DMS153 (cell line): ENCODE data around the gene ANKLE2.
"Not testable (repeated sequence)": the region's sequence is repeated elsewhere in the genome, so short reads cannot be mapped to it uniquely, and the experiment has no call there.

Source experiments
- DNase-seq: peaks from one replicate; lab custom pipeline; 2025; lab: John Stamatoyannopoulos, UW

The ANKLE2 gene

GRCh38 chr12:132719141-132719953, 42.3 kb downstream of the ANKLE2 start:
- DNase-seq: no peak

- no peak for DNase-seq
Measured at GRCh38 chr12:132718644-132719043, 43.0 kb downstream of the ANKLE2 start.

GRCh38 chr12:132717531-132718387, 43.9 kb downstream of the ANKLE2 start:
- no peak for DNase-seq

GRCh38 chr12:132717011-132717410, 44.6 kb downstream of the ANKLE2 start:
- no peak for DNase-seq

DNA sequence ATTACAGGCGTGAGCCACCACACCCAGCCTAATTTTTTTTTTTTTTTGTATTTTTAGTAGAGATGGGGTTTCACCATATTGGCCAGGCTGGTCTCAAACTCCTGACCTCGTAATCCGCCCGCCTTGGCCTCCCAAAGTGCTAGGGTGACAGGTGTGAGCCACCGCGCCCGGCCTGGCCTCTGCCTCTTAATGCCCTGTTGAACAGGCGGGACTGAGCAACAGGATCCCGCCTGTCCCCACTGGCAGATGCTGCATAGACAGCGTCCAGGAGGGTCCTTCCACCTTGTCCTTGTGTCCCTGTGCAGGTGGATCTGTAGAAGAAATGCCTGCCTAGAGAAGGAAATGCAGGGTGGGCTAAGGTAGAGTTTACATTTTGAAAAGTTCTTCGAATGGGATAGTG, 45.3 kb downstream of the ANKLE2 start:
- no peak for DNase-seq

GRCh38 chr12:132715874-132716273, 45.8 kb downstream of the ANKLE2 start:
- no peak for DNase-seq

- DNase-seq: no peak
Measured at GRCh38 chr12:132713123-132713522, 48.5 kb downstream of the ANKLE2 start.

DNA sequence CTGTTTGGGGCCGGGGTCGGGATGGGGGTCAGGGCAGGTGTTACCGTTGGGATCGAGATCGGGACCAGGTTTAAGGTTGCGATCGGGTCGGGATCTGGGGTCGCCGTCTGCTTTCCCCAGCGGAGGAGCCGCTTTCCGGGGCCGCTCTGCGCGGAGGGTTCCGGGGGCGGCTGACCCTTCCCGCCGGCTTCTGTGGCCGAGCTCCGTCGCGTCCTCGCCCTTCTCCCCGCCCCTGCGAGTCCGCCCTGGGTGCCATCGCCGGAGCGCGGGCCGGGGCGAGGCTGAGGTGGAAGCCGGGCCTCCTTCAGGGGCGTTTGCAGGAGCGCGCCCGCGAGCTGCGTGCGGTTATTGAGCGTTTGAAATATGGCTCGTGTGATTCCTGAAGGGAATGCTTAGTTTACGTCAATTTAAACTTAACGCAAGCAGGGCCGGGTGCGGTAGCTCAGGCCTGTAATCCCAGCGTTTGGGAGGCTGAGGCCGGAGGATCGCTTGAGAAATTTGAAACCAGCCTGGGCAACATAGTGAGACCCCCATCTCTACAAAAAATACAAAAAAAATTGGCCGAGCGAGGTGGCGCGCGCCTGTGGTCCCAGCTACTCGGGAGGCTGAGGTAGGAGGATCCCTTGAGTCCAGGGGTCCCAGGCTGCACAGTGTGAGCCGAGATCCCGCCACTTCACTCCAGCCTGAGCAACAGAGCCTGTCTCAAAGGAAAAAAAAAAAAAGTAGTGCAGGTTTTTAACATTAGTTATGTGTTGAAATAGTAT, 50.4 kb downstream of the ANKLE2 start:
- no peak for DNase-seq

GRCh38 chr12:132710405-132711079, 51.1 kb downstream of the ANKLE2 start, which contains the start of gene PGAM5:
TSS of gene PGAM5 (plus strand) at chr12:132710842. CDS start at chr12:132710877, 35 bp downstream.
- peak; percentile 70 for DNase-seq

DNA sequence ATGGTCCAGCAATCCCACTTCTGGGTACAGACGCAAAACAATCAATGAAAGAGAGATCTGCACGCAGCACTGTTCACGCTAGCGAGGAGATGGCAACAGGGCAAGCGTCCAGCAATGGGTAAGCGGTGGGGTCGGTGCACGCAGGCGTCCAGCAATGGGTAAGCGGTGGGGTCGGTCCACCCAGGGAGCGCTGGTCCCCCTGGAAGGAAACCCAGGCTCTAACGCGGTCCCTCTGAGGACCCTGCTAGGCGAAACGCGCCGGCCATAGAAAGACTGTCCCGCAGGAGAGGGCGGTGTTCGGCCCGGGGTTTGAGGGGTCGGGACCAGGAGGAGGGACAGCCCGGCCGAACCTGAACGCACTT, 51.6 kb downstream of the ANKLE2 start:
- DNase-seq: no peak

- DNase-seq: no peak
Measured at GRCh38 chr12:132708150-132708549, 53.5 kb downstream of the ANKLE2 start.

GRCh38 chr12:132707241-132707640, 54.4 kb downstream of the ANKLE2 start:
- no peak for DNase-seq

DNA sequence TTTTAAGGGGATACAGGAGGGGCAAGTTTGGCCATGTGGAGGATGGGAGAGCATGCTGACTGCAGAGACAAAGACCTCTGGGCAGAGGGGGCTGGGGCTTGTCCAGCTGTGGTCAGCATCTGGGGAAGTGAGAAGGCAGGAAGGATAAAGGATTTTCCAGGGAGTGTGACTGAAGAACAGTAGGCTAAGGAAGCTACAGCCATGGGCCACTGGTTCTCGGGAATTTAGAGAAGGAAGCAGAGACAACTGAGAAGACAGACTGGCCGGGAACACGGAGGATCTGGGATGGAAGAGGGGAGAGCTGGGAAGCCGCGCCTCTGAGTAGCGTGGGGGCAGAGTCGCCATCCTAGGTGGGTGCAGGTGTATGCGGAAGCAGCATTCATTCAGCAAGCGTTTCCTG, 58.0 kb downstream of the ANKLE2 start:
- no peak for DNase-seq

DNA sequence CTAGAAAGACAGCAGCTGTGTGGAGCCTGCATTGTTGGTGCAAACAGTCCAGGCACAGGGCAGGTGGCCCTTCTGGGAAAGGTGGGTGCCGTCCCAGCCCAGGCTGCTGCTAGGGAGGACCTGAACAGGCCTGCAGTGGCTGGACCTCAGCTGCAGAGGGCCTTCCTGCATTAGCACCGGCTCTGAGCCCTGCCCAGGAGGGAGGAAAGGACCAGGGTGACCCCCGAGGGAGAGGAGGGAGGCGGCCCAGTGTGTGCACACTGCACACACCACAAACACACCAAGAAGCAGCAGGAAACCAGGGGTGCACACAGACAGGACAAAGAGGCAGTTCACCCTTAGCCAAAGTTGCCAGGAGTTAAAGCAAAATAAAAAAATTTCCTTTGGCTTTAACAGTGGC, 59.0 kb downstream of the ANKLE2 start:
- no peak for DNase-seq

DNA sequence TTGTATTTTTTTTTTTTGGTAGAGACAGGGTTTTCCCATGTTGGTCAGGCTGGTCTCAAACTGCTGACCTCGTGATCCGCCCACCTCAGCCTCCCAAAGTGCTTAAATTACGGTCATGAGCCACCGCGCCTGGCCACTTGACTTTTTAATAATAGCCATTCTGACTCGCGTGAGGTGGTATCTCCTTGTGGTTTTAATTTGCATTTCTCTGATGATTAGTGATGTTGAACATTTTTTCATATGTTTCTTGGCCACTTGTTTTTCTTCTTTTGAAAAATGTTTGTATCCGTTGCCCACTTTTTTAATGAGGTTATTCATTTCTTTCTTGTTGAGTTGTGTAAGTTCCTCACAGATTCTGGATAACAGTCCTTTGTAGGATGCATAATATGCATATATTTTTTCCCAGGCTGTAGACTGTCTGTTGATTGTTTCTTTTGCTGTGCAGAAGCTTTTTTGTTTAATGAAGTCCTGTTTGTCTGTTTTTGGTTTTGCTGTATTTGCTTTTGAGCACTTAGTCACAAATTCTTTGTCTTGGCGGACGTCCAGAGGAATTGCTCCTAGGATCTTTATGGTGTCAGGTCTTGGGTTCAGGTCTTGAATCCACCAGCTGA, 61.3 kb downstream of the ANKLE2 start:
- no peak for DNase-seq

- DNase-seq: no peak
Measured at GRCh38 chr12:132698341-132698740, 63.3 kb downstream of the ANKLE2 start.

GRCh38 chr12:132695431-132695830, 66.2 kb downstream of the ANKLE2 start:
- DNase-seq: no peak

DNA sequence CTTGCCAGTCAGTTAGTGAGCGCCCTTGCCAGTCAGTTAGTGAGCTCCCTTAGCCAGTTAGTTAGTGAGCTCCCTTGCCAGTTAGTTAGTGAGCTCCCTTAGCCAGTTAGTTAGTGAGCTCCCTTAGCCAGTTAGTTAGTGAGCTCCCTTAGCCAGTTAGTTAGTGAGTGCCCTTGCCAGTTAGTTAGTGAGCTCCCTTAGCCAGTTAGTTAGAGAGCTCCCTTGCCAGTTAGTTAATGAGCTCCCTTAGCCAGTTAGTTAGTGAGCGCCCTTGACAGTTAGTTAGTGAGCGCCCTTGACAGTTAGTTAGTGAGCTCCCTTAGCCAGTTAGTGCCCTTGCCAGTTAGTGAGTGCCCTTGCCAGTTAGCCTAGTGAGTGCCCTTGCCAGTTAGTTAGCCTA, 66.7 kb downstream of the ANKLE2 start:
- DNase-seq: not testable (repeated sequence)

GRCh38 chr12:132692030-132692429, 69.6 kb downstream of the ANKLE2 start:
- not testable (repeated sequence) for DNase-seq

DNA sequence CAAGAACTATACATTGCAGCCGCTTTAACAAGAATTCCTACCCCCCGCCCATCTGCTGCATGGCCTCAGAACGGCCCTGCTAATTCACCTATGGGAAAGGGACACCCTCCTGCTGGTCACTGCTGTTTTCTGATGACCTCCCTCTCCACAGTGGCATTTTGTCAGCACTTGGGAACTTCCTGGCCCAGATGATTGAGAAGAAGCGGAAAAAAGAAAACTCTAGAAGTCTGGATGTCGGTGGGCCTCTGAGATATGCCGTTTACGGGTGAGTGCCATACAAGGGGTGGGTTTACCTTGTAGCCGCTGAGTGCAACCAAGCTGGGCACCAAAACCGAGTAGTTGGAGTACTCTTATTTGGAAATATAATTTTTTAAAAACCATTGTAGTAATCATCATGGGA, 71.5 kb downstream of the ANKLE2 start:
- no peak for DNase-seq

DNA sequence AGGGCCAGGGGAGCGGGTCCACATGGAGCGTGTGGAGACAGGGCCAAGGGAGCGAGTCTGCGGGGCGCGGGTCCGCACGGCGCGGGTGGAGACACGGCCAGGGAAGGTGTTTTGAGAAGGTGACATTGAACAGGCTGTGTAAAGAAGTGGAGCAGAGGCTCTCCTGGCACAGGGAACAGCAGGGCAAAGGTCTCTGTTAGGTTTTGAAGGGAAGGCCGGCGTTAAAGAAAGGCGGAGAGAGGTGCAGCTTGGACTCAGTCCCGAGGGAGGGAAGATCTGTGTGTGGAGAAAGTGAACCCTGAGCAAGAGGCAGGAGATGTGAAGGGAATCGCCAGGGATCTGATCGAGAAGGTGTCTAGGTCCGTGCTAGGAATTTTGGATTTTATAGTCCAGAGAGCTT, 72.4 kb downstream of the ANKLE2 start:
- DNase-seq: no peak
